Measurements from ENCODE around the gene DENND5B.

DENND5B gene

DNA sequence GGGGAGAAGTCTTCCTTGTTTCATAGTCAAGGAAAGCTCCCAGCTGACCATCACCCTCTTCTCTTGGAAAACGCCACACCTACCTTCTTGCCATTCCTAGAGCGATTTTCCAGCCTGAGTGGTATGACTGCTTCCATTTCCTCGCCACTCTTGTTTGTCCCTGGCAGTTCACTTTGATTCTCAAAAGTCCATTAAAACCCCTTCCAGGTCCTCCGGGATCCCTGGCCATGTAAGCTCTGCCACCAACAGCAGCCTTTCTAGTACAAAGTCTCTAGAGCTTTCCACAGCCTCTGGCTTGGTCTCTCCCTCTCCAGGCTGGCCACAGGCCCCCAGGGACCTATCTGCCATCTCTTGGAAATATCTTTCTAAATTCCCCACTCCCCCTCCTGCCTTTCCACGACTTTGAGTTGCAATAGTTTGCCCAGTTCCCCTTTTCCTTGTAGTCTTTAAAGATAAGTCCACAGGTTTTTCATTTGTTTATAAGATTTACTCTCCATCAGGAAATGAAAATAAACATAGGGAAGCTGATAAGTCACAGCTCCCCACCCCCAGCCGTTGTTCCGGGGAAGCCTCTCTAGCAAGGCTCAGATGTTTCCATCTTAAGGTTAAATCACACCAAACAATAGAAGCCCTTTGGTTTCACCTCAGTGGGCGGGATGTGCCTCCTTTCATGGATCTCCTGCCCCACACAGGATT is 222.1 kb downstream of the DENND5B start:
- DNase-seq = no peak

DNA sequence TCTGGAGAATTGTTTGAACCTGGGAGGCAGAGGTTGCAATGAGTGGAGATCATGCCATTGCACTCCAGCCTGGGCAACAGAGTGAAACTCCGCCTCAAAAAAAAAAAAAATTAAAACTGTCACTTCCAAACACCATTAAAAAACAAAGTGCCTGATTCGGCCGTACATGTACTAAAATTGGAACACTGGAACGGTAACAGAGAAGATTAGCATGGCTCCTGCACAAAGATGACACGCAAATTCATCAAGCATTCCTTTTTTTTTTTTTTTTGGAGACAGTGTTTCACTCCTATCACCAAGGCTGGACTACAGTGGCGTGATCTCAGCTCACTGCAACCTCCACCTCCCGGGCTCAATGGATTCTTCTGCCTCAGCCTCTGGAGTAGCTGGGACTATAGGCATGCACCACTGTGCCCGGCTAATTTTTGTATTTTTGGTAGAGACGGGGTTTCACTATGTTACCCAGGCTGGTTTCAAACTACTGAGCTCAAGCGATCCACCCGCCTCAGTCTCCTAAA is 224.8 kb downstream of the DENND5B start:
- no peak for DNase-seq

DNA sequence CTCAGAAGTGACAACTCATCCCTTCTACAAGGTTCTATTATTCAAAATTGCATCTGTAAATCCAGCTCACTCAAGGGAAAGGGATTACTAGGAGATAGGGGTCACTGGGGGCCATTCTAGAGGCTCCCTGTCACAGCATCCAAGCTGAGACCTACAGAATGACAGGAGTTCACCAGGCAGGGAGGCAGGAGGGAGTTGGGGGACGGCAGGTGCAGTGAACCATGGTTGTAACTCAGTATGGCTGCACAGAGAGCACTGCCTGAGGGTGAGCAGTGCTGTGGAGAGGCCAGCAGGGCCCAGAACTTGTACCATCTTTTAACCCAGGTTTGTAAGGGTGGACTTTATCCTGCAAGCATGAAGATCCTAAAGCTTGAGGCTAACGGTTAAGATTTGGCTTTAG is 227.1 kb downstream of the DENND5B start:
- no peak for DNase-seq

DNA sequence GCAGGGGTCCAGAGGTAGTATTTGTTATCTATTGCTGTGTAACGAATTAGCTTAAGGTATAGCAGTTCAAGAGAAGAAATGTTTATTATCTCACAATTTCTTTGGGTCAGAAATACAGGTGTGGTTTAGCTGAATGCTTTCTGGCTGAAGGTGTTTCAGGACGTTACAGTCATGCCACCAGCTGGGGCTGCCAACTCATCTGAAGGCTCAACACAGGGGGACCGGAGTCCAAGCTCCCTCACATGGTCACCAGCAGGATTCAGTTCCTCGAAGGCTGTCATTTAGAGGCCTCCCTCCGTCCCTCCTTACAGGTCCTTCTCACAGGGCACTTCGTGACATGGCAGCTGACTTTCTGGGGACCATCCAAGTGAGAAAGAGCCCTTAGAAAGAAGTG is 227.5 kb downstream of the DENND5B start:
- DNase-seq = no peak

DNA sequence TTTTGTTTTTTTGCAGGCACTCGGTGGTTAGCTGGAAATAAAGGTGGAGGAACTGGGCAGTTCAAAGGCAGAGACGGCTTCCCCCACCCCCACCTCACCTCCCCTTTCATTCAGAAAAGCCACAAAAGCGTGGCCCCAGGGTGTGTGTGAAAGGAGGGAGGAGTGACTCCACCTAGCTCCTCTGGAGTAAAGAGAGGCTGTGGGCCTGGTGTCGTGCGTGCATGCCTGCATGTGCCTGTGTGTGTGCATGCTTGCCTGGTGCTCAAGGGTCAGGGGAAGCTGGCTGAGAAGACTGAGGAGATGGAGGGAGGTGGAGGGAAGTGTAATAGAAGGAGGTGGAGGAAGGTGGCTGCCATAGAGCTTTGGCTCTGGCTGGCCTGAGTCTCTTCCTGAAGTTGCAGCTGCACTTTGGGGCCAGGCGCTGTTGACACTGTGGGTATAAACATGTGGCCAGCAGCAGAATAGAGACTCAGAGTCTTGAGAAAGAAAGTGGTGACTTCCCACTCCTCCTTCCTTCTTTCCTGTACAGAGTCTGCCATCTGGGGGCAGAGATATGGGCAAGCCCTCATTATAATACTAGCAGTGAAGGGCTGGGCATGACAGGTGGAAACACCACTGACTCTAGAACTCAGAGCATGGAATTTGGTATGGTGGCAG is 228.0 kb downstream of the DENND5B start:
- no peak for DNase-seq

DNA sequence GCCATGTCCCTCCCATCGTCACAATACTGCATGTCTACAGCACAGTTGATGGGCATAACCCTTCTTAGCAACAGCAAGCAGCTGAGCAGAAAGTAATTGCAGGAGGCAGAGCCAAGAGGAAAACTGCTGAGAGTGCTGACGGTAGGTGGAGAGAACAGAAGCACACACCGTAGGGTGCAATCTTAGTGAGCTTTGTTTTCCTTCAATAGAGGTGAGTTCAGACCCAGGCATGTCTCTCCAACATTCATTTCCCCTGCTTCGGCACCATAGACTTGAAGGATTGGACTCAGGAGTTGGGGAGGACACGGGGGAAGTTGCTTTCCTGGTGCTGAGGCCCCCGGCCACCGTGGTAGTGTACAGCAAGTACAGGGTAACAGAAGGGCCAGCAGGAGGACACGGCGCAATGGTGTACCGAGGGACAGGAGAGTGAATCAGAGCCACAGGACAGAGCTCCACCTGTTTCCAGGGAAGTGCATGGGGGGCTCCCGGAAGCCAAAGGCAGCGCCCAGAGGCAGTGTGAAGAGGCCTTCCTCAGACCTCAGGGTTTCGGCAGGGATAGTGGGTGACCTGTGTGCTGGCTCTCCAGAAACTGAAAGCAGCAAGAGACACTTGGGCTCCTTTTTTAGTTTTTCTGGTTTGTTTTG is 228.7 kb downstream of the DENND5B start:
- no peak for DNase-seq

DNA sequence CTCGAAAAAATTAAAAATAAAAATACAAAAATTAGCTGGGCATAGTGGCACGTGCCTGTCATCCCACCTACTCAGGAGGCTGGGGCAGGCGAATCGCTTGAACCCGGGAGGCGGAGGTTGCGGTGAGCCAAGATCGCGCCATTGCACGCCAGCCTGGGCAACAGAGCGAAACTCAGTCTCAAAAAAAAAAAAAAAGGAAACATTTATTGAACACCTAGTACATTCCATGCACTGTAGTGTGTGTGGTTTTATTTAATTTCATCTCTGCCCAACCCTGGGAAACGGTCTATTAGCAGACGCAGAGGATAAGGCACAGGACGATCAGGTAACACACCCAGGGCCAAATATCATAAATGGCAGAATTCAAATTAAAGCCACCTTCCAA is 229.2 kb downstream of the DENND5B start:
- DNase-seq = no peak

DNA sequence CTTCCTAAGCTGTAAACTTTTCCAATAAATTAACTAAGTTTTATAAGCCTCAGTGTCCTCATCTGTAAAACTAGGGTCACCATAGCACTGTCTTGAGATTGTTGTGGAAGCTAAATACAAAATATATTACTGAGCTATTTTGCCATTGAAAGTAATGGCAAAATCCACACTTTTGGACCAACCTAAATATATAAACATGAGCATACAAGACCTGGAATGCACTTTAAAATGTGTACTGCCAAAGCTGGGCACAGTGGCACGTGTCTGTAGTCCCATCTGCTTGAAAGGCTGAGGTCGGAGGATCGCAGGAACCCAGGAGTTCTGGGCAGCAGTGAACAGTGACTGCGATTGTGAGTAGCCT is 235.2 kb downstream of the DENND5B start:
- no peak for DNase-seq

DNA sequence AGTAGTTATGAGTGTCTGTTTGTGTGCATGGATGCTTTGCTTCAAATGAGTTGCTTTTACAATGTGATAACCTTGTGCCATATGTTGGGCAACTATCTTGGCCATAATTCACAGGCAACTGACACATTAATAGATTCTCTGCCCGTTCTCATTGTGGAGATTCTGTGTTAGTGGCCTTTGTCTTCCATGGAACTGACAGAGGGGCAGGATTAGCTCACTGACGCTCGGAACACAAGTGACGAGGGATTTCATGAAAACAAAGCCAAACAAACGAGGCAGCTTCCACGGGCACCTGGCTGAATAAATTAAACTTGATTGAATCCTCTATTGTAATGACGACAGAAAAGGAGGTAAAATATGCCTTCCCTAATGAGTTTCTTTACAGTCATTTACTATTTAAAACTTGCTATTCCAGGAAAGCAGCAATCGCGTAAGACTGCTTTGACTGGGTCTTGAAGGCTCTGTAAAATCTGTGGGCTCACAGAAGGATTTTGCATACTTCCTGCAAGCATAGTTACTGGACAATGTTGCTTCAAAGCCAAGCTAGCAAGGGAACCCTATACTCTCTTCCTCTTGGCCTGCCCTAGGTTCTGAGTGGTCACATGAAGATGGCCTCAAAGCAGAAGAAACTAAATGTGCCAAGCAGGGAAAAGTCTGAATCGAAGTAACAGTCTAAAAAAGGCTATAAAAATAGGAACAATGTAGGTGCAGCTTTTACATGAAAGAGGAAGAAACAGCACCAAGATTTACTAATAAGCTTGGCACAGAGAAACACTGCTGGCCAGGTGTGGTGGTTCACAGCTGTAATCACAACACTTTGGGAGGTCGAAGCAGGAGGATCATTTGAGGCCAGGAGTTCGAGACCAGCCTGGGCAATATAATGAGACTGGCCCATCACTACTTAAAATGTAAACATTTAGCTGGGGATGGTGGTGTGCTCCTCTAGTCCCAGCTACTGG is 236.9 kb downstream of the DENND5B start:
- peak; percentile 64 for DNase-seq

DNA sequence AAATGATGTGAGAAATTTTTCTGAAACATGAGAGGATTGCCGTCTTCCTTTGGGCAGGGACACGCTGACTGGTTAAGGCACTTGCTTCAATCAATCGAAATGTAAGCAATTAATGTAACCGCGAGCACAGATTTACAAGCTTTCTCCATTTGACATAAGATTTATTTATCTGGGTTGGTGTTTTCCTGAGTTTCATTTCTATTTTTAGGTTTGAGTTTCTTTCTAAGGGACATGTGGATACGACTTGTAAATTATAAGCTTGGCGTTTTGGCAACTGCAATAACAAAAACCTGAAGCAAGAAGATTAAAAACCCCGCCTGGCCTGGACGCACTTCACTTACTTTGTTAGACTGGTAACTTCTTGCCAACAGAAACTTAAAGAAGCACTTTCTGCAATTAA is 244.7 kb downstream of the DENND5B start:
- no peak for DNase-seq

DNA sequence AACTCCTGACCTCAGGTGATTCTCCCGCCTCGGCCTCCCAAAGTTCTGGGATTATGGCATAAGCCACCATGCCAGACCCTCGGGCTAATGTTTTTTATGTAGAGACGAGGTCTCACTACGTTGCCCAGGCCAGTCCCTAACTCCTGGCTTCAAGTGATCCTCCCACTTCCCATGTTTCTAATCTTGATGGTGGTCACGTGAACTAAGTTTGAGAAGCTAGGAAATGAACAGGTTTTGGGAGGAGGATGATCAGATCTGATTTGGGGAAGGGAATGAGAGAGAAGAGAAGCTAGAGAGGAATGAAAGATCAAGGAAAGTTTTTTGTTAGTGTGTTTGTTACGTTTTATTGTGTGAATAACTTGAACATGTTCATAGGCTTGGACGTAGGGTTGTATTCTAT is 247.8 kb downstream of the DENND5B start:
- DNase-seq = no peak

DNA sequence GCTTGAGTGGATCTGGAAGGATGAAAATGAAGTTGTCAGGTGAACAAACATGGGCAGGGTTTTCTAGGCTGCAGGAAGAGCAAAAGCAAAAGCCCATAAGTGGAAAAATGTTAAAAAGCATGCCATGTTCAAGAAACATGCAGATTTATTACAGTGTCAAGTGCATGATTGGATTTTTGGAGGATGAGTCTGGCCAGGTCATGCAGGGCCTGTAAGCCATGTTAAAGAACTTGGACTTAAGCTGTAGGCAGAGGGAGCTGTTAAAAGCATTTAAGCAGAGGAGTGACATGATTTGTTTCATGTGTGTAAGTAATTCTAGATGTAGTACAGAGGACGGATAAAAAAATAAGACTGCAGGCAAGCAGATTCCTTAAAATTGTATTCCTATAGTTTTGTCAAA is 248.7 kb downstream of the DENND5B start:
- no peak for DNase-seq

DNA sequence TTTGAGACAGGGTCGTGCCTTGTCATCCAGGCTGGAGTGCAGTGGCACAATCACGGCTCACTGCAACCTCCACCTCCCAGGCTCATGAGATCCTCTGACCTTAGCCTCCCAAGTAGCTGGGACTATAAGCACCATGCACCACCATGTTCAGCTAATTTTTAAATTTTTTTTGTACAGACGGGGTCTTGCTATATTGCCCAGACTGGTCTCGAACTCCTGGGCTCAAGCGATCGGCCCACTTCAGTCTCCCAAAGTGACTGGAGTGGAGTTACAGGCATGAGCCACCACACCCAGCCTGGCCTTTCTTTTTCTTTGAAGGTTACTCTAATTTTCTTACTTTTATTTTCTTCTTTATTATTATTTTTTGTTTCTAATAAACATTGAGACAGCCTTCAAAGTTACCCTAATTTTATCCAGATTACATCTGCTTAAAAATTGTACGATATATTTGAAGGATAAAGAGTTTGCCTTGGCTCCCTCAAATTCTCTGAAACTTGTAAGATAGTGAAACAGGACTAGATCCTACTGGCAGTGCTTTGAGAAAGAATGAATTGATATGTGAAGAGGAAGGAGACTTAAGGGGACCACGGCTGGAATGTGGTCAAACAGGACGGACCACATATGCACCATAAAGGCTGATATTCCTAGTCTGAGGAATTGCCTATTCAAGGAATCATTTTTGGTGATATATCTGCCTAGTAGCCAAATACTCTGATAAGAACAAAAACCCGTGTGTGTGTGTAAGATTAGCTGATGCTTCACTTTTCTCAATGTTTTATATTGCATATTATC is 250.9 kb downstream of the DENND5B start:
- DNase-seq = no peak

DNA sequence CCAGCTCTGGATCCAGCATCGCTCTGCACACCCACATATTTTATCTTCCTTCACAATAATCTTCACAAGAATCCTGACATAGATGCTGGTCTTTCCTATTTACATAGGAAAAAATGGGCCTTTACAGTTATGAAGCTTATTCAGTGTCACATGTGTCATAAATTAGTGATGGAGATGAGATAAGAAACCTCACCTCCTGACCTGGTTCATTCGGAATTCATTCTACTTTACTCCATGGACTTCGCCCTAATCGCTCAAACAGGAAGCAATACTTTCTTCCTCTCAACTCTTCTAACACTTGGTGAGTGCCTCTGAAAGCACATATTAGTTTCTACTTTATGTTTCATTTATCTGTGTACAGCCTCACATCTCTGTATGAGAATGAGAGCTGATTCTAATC is 253.0 kb downstream of the DENND5B start:
- no peak for DNase-seq

All from NCI-H524 treated with DMSO at 0.1 percent for 48 hours (cell line).